ENCODE measurements around the gene PIK3C3.
A peak's percentile ranks its signal among the peaks of the same experiment; 100 is the strongest.
"Not testable (repeated sequence)": the region's sequence is repeated elsewhere in the genome, so short reads cannot be mapped to it uniquely, and the experiment has no call there.

Gene PIK3C3

DNA sequence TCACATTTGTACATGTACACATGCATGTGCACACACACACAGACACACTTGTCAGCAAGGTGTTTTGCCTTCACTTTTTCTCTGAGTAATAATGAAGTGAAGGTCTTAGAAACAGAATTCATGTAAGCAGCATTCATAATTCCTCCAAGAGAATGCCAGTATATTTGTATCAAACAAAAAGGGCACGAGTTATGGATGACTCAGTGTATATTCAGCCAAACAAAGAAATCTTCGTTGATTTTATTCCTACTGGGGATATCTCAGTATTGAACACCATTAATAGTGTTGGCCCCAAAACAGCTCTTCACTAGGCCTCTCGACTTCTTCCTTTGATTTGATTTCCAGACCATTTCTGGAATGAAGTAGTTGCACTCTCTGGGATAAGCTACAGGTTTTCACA lies 125.3 kb downstream of the PIK3C3 start:
- no peak for DNase-seq

DNA sequence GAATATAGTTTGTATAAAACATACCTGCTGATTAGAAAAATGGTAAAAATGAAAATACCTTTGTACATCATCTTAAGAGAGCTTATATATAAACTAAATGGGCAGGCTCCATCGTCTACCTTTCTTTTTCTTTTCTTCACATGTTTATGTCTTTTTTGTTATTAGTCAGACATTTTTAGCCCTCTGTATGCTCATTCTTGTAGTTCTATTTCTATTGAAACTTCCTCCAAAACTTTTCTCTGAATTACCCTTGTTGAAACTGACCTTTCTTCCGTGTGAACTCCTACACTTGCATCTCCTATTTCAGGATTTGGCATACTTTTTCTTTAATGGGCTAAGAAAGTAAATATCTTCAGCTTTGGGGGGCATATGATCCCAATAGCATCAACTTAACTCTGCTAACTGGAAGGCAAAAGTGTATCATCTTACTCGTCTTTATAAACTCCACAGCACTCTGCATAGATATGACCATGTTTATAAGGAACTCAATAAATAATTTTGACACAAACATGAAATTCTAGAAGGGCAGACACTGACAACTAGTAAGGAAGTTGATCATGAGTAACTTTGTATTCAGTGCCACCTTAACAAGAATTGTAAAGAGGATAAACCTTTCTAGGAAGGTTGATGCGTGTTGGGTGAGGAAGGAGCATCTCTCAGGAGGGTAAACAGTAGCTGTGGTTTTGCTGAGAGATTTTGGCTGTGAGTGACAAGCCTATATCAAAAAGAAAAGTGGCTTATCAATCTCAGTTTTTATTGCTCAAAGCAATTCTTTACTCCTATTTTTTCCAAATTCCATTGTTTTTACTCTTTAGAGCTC lies 127.6 kb downstream of the PIK3C3 start:
- no peak for DNase-seq

DNA sequence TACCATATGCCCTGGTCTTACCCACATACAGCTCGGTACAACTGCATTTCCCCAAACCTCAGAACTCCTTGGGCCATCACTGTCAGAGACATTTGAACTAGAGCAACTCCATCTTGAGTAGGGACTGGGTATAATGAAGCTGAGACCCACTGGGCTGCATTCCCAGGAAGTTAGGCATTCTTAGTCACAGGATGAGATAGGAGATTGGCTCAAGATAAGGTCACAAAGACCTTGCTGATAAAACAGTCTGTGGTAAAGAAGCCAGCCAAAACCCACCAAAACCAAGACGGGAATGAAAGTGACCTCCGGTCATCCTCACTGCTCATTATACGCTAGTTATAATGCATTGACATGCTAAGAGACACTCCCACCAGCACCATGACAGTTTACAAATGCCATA lies 131.3 kb downstream of the PIK3C3 start:
- DNase-seq, result no peak

DNA sequence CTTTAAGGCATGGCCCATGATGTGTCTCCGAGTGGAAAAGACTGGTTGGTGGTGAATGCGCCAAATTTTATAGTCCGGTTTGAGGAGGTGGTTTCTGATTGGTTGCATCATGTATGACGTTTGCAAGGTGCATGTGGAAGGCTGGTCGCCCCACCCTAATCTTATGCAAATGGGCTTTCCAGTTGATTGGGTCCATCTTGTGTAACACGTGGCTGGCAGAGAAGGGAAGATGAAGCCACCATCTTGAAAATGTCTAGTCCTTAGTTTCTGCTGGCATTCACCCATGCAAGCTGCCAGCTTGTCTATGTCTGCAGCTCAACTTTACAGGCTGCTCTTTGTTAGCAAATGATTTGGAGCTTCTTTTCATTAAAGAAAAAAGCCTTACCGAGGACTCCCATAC lies 132.2 kb downstream of the PIK3C3 start:
- DNase-seq, result no peak

DNA sequence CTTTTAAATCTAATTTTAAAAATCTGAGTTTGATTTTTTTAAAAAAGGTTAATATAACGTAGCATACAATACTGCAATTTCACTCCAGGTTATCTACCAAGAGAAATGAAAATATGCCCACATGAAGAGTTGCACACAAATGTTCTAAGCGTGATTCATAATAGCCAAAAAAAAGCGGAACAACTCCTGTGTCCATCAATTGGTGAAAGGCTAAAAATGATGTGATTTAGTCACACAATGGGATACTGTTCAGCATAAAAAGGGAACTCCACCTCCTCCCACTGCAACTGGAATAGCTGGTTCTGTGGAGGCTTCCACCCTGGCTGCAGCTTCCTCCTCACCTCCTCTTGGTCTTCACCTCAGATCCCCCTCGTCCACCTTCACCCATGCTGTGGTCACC lies 132.8 kb downstream of the PIK3C3 start:
- DNase-seq, result no peak

DNA sequence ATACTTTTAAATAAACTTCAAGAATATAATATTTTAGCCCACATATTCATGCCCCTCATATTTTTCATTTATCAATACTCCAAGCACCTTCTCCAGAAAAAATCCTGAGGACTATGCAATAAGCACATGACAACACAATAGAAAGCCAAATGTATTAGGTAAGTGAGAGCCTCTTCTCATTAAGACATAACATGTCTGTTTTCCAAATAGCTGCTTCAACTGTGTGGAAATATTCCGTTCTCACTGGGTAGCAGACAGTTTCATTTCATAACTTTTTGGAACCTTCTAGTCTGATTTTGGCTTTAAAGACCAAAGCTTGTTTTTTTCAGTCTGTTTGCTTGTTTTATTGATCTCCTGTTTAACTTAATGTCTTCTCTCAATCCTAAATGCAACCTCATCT lies 137.8 kb downstream of the PIK3C3 start:
- no peak for DNase-seq

DNA sequence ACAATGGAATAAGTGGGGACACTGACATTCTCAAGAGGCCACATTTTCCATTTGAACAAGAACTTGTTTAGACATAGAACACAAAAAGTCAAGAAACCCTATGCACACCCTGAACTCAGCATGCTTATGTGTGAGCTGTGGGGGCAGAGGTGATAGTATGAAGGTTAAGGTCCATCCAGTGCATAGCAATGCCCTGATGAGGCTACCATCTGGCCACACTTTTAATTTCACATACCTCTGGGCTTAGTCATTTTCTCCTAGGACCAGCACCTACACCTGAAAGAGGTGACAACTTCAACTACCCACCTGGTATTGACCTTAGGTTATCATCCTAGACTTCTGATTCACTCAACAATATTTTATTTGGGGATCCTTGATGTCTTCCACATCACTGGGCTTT lies 139.8 kb downstream of the PIK3C3 start:
- no peak for DNase-seq

DNA sequence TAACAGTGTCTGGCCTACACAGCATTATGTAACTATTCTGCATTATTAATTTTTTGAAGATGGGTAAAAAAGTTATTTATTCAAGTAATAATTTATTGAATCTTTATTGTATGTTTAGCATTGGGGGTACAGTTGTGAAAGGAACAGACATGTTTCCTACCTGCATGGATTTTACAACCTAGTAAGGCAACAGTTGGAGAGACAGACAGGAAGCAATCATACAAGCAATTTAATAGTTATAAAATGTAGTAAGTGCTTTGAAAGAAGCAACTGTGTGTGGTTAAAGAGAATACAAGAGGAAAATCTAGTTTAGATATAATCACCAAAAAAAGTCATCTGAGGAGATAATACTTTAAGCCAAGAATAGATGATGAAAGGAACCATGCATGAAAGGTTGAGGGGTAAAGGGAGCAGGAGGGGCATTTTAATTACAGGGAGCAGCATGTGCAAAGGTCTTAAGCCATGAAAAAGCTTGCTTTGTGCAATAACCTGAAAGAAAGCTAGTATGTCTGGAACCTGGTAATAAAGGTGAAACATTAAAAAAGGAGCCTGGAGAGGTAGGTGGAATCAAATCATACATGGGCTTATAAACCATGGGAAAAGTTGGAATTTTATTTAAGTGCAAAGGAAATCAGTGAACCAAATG lies 140.8 kb downstream of the PIK3C3 start:
- no peak for DNase-seq

DNA sequence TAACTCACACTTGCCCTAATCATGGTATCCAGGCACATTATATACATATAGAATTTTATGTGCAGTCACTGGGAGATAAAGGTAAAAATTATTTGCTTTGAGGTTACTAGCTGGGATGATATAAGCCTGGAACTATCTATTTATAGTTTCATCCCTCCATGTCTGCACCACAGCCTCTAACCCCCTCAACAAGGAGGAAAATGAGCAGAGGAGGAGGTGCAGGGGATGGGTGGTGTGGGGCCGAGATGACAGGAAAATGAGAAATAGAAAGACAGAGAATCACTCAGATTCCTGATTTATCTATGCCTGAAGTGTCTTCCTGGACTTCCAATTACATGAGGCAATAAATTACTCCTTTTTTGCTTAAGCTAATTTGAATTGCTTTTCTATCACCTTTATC lies 145.2 kb downstream of the PIK3C3 start:
- no peak for DNase-seq

DNA sequence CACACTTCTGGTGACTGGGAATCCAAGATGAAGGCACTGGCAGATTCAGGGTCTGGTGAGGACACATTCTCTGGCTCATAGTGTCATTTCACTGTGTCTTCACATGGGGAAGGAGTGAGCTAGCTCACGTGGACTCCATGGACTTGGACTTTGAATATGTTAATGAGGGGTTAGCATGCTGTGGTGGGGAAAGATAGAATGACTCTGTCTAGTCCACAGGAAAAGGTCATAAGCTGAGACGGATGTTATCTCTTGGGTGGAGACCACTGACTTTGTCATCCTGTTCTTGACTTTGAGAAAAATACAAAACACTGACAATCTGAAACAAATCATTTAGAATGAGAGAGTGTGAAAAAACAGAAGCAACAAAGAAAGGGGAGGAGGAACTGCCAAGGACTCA lies 145.9 kb downstream of the PIK3C3 start:
- DNase-seq, result no peak

DNA sequence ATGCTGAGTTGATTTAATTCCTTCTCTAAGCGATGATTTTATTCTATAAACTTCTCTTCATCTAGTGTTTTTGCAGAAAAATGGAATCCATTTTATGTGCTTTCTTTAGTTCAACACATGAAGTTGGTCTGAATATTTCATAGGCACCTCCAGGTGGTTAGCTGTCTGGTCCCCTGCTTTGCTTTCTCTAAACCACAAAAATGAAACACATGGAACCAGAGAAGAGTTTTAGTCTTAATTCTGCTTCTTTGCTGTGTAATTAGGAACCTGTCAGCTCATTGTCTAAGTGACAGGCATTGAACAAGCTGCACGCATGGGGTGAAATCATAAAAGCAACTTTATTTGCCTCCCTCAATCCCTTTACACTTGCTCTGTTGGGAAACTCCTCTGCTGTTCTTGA lies 150.4 kb downstream of the PIK3C3 start:
- no peak for DNase-seq

DNA sequence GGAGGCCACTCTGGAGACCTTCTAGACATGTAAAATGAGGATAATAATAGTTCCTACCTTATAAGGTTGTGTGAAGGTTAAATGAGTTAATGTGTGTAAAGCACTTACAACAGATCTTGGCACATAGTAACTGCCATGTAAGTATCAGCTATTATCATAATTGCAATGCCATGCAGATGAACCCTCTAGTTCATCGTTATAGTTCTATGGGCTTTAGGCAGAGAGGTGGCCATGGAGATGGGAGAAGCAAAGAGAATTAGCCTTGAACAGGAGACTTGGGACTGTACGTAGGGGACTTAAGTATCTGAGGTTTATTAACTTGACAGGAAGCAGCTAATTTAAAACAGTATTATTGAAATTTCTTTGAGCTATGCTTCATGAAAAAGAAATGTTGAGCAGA lies 151.8 kb downstream of the PIK3C3 start:
- no peak for DNase-seq

DNA sequence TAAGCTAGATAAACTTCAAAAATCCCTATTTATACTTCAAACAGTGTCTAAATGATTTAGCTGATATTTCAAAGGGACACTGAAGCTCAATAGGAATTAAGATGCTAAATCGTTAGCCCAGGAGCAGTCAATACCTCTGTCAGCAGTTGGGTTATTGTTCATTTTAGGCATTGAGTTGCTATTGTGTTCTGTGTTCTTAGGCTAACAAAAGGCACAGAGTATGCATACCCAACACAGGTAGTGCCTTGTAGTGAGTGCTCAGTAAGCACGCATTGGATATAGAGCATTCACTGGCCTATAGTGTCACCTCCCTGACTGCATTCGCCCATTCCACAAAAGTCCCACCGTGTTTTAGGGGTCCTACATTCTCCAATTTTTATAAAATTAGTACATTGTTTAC lies 152.3 kb downstream of the PIK3C3 start:
- DNase-seq, result no peak

DNA sequence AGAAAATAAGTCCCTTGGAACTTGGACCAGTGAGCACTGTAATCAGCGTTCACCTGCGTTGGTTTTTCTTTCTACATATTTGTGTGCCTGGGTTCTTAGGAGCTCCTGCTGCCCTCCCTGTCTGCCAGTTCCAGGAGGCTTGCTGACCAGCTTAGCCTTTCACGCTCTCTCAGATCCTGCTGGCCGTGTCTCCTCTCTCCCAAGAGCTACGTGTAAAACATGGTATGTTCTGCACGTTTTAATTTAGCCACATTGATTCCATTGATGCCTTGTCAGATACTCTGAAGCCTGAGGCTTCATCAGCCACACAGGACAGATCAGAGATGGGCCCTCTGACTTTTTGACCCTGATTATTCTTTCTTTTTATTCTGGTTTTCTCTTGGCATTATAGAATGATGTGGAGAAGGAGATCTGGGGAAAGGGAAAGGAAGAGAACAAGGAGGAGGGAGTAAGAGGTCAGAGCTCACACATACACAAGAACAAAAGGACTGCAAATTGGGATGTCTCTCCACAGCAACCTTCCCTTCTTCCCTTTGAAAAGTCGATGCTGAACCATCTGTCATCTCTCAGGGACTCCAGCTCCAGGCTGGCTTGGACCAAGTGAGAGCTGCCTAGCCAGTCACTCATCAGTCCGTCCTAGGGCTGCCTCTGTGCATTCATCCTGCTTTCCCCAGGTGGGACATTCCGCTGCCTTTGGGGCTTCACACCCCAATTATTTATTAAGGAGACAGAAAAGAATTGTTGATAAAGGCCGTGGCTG lies 152.8 kb downstream of the PIK3C3 start:
- no peak for DNase-seq

DNA sequence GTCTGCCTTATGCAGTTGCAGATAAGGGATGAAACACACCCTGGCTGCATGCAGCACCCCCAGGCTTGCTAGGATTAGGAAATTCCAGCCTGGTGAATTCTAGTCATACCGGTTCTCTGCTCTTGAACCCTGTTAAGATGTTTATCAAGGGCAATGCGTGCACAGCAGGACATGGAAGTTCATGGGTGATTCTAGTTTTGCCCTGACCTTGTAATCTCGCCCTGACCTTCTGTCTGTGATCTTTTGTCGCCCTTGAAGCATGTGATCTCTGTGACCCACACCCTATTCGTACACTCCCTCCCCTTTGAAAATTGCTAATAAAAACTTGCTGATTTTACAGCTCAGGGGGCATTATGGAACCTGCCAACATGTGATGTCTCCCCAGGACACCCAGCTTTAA lies 157.1 kb downstream of the PIK3C3 start:
- not testable (repeated sequence) for DNase-seq

DNA sequence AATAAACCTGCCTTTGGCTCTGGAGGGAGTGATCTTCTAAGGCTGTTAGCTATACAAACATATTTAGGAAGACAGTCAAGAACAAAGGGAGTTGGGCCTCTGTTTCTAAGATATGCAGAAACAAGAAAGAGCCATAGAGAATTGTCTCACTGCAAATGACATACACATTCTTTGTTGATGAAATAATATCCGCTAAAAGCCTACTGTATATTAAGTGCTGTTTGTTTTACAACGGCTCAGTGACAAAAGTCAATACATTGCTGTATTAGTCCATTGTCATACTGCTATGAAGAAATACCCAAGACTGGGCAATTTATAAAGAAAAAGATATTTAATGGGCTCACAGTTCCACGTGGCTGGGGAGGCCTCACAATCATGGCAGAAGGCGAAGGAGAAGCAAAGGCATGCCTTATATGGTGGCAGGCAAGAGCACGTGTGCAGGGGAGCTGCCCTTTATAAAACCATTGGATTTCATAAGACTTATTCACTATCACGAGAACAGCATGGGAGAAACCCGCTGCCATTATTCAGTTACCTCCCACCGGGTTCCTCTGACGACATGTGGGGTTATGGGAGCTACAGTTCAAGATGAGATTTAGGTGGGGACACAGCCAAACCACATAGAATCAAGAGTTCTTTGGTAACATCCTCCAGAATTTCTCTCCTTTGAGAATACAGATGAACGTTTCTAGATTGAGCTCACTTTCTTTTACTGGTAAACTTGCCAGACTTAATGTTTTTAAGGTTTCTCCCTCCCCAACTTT lies 157.8 kb downstream of the PIK3C3 start:
- no peak for DNase-seq

DNA sequence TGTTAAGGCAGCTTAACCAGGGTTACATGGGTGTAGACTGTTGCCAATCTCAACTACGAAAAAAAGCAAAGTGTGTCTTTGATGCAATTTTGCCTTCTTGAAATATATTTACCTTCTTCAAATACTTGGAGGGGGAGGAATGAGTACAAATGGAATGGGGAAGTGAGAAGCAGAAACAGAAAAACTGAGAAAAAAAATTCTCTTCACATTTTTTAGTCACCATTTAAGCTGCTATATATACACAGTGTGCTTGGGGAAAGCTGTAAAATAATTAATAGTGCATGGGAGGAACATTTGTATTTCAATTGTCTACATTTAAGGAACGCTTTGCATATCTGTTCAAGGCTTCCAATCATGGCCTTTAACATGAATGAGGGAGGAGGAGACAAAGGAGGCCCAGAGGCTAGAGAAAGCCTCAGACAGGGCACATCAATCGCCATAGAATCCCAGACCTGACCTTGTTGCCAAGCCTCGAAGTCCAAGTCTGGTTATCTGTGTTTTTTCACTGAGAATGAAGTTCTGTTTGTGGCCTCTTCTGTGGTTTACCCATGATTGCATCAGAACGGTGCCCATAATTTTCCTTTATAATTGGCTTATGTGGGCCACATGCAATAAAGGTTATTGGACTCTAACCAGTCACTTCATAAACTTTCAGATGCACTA lies 158.6 kb downstream of the PIK3C3 start:
- no peak for DNase-seq

DNA sequence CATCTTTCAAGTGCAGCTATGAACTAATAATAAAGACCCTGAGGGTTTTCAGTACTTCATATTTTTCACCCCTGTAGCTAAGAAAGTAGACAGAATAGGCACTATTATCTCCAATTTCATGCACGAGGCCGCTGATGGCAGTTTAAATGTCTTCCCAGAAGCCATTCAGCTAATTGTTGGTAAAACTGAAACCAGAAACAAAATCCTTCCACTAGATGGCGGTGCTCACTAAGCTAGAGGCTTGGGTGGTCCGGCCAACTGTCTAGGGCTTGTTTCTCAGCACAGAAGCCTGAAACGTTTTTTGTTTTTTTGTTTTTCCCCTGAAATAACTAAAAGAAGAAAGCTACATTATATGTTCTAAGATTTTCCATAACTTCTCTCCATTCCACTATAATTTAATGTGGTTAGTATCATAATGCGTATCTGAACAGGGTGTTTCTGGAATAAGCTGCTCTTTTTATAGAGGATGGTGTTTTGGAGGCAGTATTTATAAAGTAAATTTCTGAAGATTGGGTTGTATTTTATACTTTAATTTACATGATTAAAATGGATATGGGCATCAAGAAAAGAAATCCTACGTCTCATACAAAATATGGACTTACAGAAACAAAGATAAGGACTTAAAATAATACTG lies 159.4 kb downstream of the PIK3C3 start:
- peak in 3 of 4 experiments; percentile 0 to 26 (median 0) for DNase-seq

DNA sequence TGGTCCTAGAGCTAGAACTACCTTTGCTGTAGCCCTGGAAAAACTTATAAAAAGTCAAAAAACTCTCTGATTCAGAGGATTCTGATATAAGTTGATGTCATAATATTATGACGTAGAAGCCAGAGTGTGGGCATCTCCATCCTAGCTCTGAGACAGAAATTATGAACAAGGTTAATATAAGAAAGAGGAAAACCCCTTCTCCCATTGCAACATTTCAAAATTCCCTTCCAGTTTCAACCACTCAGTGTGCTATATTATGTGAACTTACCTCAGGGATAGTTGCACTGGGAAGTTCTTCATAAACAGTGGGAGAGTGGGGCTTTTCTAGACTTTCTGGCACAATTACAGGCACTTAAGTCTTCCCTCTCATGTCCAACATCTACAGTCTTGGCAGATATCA lies 171.6 kb downstream of the PIK3C3 start:
- no peak for DNase-seq

DNA sequence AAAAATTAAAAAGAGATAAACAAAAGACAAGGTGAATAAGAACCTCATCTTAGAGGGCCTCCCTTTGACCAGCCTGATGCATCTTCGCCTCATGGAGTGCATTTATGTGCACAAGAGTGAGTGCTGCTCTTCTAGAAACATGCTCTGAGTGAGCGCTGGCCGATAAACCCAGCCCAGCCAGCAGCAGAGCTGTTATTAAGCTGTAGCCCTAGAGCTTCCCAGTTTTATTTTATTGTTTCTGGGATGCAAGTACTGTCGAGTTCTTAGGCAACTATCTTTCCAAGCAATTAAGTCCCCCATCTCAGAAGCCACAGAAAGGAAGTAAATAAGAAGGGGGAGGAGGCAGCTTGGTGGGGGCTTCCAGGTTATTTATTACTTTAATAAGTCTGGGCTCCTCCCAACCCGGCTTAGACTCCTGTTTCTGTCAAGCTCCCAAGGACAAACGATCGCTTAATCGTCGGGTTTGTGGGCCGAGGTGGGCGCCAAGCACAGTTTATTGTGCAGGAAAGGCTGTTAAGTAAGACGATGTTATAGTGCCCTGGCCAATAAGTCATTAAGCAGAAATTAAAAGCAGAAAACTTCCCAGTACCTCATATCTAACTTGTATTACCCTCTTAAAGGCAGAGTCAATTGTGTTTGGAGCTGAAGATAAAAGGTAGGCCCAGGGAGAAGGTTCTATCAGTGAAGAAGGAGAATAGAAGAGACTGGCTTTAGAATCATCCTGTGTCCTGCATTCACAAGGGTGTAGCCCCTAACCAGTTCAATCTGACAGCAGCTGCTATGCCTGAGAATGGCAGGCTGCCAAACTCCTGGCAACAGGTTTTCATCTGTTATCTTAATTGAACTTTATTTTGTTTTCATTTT lies 176.3 kb downstream of the PIK3C3 start:
- no peak for DNase-seq

DNA sequence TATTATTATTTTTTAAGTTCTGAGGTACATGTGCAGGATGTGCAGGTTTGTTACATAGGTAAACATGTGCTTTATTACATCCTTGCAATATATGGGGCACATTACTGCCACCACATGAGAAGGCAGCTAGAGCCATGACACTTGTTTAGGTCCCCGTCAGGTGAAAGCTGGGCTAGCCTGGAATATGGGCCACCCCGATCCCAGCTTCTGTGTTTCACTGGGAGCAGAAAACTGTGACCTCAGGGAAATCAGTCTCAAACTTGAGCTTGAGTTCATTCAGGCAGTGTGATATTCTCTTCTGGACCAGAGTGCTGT lies 176.9 kb downstream of the PIK3C3 start:
- DNase-seq, result no peak

Measured in activated naive CD4-positive, alpha-beta T cell (primary cell).